Kasumi-1 (cell line): ENCODE measurements around the gene CHURC1.

Source experiments
- DNase-seq, 2 experiments: peaks; one replicate each; lab custom pipeline; 2025; lab: John Stamatoyannopoulos, UW

The CHURC1 gene

GRCh38 chr14:64938972-64939816 is 24.9 kb downstream of the CHURC1 start:
- DNase-seq, result no peak

GRCh38 chr14:64939817-64940190 is 25.5 kb downstream of the CHURC1 start:
- no peak for DNase-seq

GRCh38 chr14:64940336-64940910 is 26.2 kb downstream of the CHURC1 start:
- DNase-seq, result no peak

DNA sequence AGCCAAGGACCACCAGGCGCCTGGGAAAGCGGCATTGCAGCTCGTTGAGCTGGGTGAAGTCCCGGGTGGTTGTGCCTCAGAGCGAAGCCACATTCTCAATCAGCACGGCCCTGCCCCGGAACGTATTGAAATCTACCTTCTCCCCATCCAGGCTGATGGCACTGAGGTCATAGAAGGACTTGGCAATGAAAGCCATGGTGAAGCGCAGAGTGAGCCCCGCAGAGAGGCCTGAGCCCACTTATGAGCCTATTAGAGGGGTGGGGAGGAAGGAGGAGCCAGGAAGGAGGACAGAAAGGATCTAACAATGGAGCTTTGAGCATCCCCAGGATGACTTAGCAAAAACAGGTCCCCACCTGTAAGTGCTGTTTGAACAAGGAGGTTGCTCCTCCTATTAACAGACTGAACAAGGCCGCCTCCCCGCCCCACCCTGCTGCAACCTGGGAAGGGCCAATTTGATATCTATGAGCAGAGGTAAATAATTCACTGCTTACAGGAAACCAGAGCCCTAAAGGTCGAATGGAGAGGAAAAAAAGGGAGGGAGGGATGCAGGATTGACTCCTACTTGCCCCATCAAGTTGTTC is 28.4 kb downstream of the CHURC1 start, which contains the start of gene GPX2:
Gene GPX2, minus strand, starts transcription at position 215 of the 581 bp plus-strand sequence. Its CDS starts 19 bp downstream, at position 196.
- DNase-seq, result no peak

- no peak for DNase-seq
Measured at GRCh38 chr14:64943556-64943955, 29.3 kb downstream of the CHURC1 start.

GRCh38 chr14:64944041-64944440 is 29.8 kb downstream of the CHURC1 start:
- DNase-seq, result no peak

DNA sequence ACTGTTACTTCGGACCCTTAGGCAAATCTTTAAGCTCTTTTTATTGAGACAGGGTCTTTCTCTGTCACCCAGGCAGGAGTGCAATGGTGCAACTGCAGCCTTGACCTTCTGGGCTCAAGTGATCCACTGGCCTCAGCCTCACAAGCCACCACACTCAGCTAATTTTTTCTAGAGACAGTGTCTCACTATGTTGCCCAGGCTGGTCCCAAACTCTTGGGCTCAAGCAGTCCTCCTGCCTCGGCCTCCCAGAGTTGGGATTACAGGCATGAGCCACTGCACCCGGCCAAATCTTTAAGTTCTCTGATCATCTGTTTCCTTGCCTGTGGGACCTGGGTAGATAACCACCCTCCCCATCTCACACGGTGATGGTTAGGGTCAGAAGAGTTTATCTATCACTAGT is 30.6 kb downstream of the CHURC1 start:
- no peak for DNase-seq

- DNase-seq, result no peak
Measured at GRCh38 chr14:64945431-64946178, 31.4 kb downstream of the CHURC1 start.

DNA sequence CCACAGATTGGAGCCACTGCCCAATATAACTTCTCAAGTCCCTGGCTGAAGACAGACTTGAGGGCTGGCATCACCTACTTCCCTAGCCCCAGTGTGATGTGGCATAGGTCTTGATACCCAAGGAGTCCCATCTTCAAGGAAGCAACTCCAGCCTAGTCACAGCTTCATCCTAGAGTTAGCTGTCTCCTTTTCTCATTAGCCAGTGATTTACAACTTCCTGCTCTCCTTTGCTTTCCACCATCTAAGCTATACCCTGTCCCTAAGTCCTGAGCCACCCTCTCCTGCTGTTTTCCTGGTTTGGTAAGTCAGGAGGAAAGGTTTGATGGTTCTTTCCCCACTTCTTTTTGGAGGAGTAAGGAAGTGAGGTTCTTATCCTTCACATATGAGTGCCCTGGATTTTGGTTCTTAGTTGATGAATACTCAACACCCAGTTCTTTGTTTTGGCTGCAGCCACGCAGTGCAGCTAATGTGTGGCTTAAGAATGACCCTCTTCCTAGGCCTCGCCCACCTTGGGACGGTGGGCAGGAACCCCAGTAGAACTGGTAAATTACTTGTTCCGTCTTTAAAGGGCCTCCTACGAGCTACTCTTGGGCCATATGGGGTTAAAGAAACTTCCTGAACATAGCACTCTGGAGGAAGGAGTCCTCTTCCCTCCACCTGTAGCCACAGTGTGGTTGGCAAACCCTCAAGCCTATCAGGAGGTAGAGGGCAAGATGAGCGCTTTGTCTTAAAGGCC is 32.2 kb downstream of the CHURC1 start:
- no peak for DNase-seq

- DNase-seq, result no peak
Measured at GRCh38 chr14:64947710-64948611, 33.7 kb downstream of the CHURC1 start.

DNA sequence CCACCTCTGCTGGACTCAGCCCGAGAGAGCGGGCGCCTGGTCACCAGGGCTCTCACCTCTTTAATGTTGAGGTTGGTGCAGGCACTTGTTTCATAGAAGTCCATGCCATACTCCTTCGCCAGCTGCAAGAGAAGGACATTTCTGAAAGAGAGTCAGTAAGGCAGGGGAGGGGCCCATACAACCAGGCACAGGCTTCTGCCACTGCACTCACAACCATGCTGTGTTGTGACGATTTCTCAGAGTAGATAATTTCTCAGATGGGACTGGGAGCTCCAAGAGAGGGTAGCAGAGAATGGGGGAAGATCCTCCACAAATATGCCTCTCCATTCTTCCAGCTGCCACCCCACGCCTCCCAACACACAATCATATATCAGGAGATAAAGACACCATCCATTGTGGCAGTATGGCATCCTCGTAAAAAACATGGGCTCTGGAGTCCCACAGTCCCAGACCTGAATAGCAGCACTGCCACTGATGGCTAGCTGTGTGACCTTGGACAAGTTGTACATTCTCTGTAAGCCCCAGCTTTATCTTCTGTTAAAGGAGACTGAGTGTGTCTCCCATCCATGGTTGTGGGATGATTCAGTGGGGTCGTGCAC is 34.5 kb downstream of the CHURC1 start:
- no peak for DNase-seq

GRCh38 chr14:64950889-64951288 is 36.6 kb downstream of the CHURC1 start:
- no peak for DNase-seq

DNA sequence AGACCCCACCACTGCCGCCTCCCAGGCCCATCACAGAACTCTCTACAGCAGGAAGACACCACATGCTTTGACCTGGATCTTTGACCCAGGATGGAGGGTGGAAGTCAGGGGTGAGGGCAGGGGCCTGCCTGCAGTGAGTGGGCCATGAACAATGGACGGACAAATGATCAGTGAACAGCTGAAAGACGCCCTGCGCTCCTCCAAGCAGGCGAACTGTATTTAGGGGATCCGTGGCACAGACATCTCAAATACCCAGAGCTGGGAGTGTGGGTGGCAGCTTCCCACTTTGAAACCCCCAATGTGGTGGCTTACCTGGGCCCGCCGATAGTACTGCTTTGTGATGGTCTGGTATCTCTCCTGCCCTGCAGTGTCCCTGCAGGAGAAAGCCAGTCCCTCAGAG is 37.0 kb downstream of the CHURC1 start:
- no peak for DNase-seq

- DNase-seq, result no peak
Measured at GRCh38 chr14:64951724-64952123, 37.5 kb downstream of the CHURC1 start.

- DNase-seq, result no peak
Measured at GRCh38 chr14:64952598-64953309, 38.5 kb downstream of the CHURC1 start.

GRCh38 chr14:64953310-64953654 is 39.0 kb downstream of the CHURC1 start:
- DNase-seq, result no peak

GRCh38 chr14:64953661-64954060 is 39.4 kb downstream of the CHURC1 start:
- no peak for DNase-seq

DNA sequence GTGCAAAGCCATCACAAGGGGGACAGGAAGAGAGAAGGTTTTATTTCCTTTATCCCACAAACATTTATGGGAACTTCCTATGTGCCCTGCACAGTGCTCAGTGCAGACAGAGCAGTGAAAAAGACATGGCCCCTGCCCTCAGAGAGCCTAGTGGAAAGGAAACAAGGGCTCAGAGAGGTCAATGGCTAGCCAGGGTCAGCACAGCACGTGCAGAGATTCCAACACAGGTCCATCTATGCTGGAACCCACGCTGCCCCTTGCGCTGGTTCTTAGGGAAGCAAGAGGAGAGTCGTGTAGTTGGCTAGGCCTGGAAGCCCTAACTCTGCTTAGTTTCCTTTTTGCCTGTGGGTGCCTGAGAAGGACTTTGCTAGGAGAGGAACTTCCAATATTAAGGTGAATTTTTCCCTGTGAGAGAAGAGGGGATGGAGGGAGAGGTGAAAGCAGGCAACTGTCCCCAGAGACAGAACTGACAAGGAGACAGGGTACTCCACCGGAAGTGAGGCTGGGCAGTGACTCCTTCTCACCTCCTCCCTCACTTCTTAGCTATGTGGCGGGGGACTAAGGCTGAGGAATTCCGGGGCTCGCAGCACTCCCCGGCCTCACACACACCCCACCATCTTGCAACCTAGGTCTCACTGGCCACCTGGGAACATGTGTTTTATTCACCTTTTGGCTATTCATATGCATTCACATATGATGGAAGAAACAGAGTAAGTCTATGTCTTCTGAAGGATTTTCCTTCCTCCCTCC is 40.4 kb downstream of the CHURC1 start:
- no peak for DNase-seq

DNA sequence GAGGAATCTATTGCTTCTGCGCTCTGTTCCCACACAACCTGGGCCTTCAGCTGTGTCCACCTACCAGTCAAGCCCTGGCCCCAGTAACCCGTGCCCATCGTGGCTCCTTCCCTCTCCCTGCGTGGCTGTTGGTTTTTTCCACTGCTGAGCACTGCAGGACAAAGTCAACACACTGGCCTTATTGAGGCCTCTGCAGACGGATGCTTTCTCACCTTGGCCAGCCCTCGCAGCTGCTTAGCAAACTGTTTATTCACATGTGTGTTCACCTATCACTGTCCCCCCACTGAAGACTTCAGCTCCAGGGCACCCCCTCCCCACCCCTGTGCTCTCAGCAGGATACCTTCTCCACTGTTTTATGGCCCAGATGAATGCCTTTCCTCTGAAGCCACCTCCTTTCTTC is 41.0 kb downstream of the CHURC1 start:
- no peak for DNase-seq
